Tibial nerve (tissue), 4 donors: ENCODE measurements around the gene TACR2. TPM values are rescaled to one million over a fixed set of nuclear protein-coding genes. Genes with fewer than 3 reads are reported as not detected.

Source experiments
- DNase-seq, 2 donors: peaks; one replicate each; pipeline ENCODE4 v3.0.0-alpha.2; 2019; ENCODE audit warnings: low spot score in 2 of 2
- H3K27ac ChIP-seq, 4 donors: fragments of 200-600 bp; sonication (generic) in 3 of 4; one replicate each; pipeline ENCODE4 v1.5.1; 2017 to 2019; ENCODE audit warnings: mild to moderate bottlenecking in 1 of 4
- H3K27me3 ChIP-seq, 2 donors: fragments of 200-600 bp; sonication (generic) in 1 of 2; one replicate each; pipeline versions ENCODE4 v1.5.1 to v1.6.0; 2017 to 2019
- H3K36me3 ChIP-seq, 3 donors: fragments of 200-600 bp; sonication (generic); one replicate each; pipeline ENCODE4 v1.5.1; 2018 to 2019
- H3K4me1 ChIP-seq, 4 donors: fragments of 200-600 bp; sonication (generic) in 3 of 4; one replicate each; pipeline ENCODE4 v1.5.1; 2017 to 2019
- H3K4me3 ChIP-seq, 4 donors: fragments of 200-600 bp; sonication (generic) in 3 of 4; one replicate each; pipeline ENCODE4 v1.5.1; 2017 to 2019; ENCODE audit warnings: mild to moderate bottlenecking in 1 of 4, moderate library complexity in 1 of 4
- H3K9me3 ChIP-seq, 4 donors: fragments of 200-600 bp; sonication (generic) in 3 of 4; one replicate each; pipeline ENCODE4 v1.5.1; 2017 to 2019
- CTCF ChIP-seq, 5 experiments: fragments of 200-600 bp in 3 of 5; fragments of 450-650 bp in 2 of 5; sonication (generic) in 3 of 5; IDR thresholded peaks; one replicate each; pipeline ENCODE4 v1.5.1; 2016 to 2019; ENCODE audit warnings: antibody characterized with exemption in 5 of 5, mild to moderate bottlenecking in 3 of 5, moderate library complexity in 2 of 5
- EP300 ChIP-seq, 2 donors: sonication (generic); formaldehyde crosslinking; IDR thresholded peaks; one replicate each; pipeline ENCODE4 v1.6.1; 2017; ENCODE audit warnings: antibody characterized with exemption in 2 of 2, mild to moderate bottlenecking in 1 of 2
- POLR2A ChIP-seq, 2 donors: fragments of 450-650 bp; IDR thresholded peaks; one replicate each; pipeline ENCODE4 v1.6.1; 2017; ENCODE audit warnings: antibody characterized with exemption in 2 of 2, mild to moderate bottlenecking in 2 of 2, moderate library complexity in 2 of 2
- WGBS, 2 donors: methylation state at CpG; one replicate each; pipeline ENCODE4 v1.1.5; 2018; 5-methylcytosine and 5-hydroxymethylcytosine counted together
- total RNA-seq, 4 donors: library from RNA; depleted of rRNA; stranded (reverse); fragments of >200 nt; gene quantifications; one replicate each; pipeline ENCODE4 v1.1.0, GENCODE V29; 2016

The TACR2 gene
- total RNA-seq, 4 donors from 2014 or later: 0.59 to 4.6 (median 1.2) TPM

DNA sequence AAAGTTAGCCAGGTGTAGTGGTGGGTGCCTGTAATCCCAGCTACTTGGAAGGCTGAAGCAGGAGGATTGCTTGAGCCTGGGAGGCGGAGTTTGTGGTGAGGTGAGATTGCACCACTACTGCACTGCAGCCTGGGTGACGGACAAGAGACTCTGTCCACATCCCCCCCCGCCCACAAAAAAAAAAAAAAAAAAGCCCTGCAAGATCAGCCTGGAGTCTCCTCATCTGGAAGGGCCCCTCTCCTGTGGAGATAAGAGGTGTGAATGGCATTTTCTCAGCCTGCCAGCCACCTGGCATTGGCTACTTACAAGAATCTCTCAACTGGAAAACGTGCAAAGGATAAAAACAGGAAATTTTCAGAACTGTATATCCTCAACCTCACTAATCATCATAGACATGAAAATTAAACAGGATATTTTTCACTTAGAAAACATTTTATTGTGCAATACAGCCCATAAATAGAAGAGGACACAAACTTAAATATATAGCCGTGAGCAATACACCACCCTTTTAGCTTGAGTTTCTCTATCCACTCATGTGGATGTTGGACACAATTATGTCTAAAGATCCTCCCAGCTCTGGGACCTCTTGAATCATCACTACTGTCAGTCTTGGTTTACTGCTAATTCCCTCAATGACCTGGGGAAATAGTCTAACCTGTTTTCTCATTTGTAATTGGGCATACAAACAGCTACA is 23.2 kb upstream of the TACR2 start:
- Histone ChIP-seq H3K4me1 (peaks cover 0 to 14% (median 4%) of the 10 kb centered on the region in 4 donors), H3K4me3 (no peak overlapping the region), H3K36me3 (no peaks in the 10 kb centered on the region), H3K9me3 (no peaks in the 10 kb centered on the region), H3K27me3 (no peaks in the 10 kb centered on the region), H3K27ac (no peak overlapping the region)
- no peak for DNase-seq
- TF ChIP-seq POLR2A (IDR thresholded peaks at IDR 0.05) (no peak), CTCF (IDR thresholded peaks at IDR 0.05) (no peak), EP300 (IDR thresholded peaks at IDR 0.05) (no peak)
- 60 to 70% methylated on average over 5 of the region's 5 CpGs for WGBS, 2 donors

GRCh38 chr10:69439350-69439739 is 22.6 kb upstream of the TACR2 start:
- Histone ChIP-seq H3K27ac (no peak overlapping the region), H3K4me3 (no peak overlapping the region), H3K4me1 (peaks cover 0 to 14% (median 4%) of the 10 kb centered on the region in 4 donors), H3K27me3 (no peaks in the 10 kb centered on the region), H3K9me3 (no peaks in the 10 kb centered on the region), H3K36me3 (no peaks in the 10 kb centered on the region)
- 53 to 70% methylated on average over 5 of the region's 5 CpGs for WGBS, 2 donors
- TF ChIP-seq CTCF (IDR thresholded peaks at IDR 0.05) (no peak), EP300 (IDR thresholded peaks at IDR 0.05) (no peak), POLR2A (IDR thresholded peaks at IDR 0.05) (no peak)
- no peak for DNase-seq

- no peak for DNase-seq
- Histone ChIP-seq H3K9me3 (no peaks in the 10 kb centered on the region), H3K4me3 (no peak overlapping the region), H3K4me1 (peaks cover 0 to 14% (median 4%) of the 10 kb centered on the region in 4 donors), H3K27me3 (no peaks in the 10 kb centered on the region), H3K27ac (peak overlapping the region in 1 of 4 donors; percentile 9), H3K36me3 (no peaks in the 10 kb centered on the region)
- TF ChIP-seq EP300 (IDR thresholded peaks at IDR 0.05) (no peak), POLR2A (IDR thresholded peaks at IDR 0.05) (no peak), CTCF (IDR thresholded peaks at IDR 0.05) (no peak)
- 34 to 37% methylated on average over 10 of the region's 10 CpGs for WGBS, 2 donors
Observed at GRCh38 chr10:69438536-69439349, 22.0 kb upstream of the TACR2 start.

DNA sequence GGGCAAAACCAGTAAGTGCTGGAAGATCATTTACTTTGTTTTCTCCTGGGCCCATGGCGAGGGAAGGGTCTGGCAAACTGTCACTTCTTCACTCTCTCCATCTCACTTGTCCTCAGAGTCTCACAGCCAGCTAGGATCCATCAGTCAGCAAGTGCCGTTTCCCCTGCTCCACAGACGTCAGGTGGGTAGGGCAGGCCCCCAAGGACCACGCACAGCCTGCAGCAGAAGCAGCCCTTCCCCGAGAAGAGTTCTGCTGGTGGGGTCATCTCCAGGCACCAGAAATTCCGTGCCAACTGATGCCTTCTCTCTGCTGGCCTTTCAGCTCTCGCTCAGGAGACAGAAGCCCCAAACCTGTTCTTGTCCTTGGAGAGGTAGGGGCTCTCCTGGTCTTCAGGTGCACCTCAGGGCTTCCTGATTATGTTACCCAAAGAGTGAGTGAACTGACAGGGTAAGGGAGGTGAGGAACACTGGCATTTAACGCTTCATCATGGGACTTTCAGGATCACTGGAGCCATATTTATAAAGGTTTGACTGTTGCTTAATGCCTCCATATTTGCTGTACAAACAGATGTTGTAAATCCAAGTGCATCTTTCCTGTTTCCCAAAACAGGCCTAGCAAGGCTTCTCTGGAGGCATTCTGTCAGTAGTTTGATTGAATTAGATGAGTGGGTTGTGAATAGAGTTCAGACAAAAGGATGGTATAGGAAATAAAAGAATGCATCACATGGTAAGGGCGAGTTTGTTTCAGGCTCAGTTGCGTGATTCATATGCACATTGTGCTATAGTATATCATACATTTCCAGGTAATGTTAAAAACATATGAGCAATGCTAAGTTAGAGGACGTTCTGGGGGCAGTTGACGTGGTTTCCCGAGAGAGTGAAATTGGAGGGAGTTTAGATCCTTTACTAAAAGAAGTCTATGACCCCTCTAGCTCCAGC is 20.9 kb upstream of the TACR2 start:
- no peaks in the 10 kb centered on the region for H3K27me3 ChIP-seq
- H3K4me3 ChIP-seq: no peak overlapping the region
- H3K9me3 ChIP-seq: no peaks in the 10 kb centered on the region
- no peaks in the 10 kb centered on the region for H3K36me3 ChIP-seq
- peaks cover 0 to 14% (median 4%) of the 10 kb centered on the region in 4 donors for H3K4me1 ChIP-seq
- 85 to 88% methylated on average over 13 of the region's 13 CpGs for WGBS, 2 donors
- TF ChIP-seq CTCF (IDR thresholded peaks at IDR 0.05): no peak
- no peak for TF ChIP-seq EP300 (IDR thresholded peaks at IDR 0.05)
- no peak for TF ChIP-seq POLR2A (IDR thresholded peaks at IDR 0.05)
- DNase-seq: no peak
- H3K27ac ChIP-seq: peak overlapping the region in 1 of 4 donors; percentile 7
